GM10266 (cell line): ENCODE results near the gene CPB2.

Experiments
- DNase-seq: peaks from one replicate; pipeline ENCODE4 v3.0.0; 2012; ENCODE audit errors: extremely low spot score
- CTCF ChIP-seq: IDR thresholded peaks from 2 replicates; pipeline ENCODE4 v1.5.1; 2012; ENCODE audit warnings: mild to moderate bottlenecking, low read depth; ENCODE audit not compliant: control insufficient read depth, insufficient read depth; ENCODE audit errors: missing control alignments

The CPB2 gene

DNA sequence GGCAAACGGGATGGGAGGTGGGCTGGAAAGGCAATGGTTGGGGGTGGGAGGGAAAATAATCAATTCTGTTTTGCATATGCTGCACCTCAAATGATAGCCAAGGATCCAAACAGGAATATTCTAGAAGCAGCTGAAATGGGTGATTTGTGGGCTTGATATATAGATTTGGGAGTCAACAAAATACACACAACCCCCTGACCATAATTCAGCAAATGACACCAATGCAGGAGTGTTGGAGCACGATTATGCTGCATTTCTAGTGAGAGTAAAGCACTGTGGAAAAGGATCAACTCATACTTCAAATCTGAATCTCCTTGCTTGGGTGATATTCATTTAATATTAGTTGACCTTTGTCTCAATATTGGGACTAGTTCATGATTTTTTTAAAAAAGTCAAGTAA lies 41.1 kb upstream of the CPB2 start:
- no peak for TF ChIP-seq CTCF
- DNase-seq: no peak

GRCh38 chr13:46145135-46145534 lies 40.3 kb upstream of the CPB2 start:
- DNase-seq: no peak
- TF ChIP-seq CTCF: no peak

DNA sequence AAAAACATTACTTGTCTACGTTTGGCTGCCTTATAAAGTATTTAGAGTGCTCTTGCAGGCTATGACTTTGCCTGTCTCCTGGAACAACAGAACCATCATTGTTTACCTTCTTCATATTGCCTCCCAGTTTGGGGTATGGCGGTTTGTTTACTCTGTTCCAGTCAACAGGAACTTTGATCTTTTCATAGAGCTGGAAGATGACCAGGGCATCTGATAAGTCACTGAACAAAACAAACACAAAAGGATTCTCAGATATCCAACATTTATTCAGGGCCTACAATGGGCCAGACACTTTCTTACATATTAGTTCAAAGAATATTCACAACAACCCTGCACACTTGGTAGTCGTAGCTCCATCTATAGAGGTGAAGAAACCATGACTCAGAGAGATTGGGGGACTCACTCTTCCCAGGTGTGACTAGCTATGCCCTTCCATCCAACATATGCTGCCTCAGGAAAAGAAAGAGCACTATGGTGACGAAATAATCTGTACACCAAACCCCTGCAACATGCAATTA lies 38.4 kb upstream of the CPB2 start:
- DNase-seq: no peak
- no peak for TF ChIP-seq CTCF

GRCh38 chr13:46142776-46143175 lies 37.9 kb upstream of the CPB2 start:
- TF ChIP-seq CTCF: no peak
- DNase-seq: no peak

GRCh38 chr13:46140044-46140443 lies 35.2 kb upstream of the CPB2 start:
- TF ChIP-seq CTCF: no peak
- DNase-seq: no peak

DNA sequence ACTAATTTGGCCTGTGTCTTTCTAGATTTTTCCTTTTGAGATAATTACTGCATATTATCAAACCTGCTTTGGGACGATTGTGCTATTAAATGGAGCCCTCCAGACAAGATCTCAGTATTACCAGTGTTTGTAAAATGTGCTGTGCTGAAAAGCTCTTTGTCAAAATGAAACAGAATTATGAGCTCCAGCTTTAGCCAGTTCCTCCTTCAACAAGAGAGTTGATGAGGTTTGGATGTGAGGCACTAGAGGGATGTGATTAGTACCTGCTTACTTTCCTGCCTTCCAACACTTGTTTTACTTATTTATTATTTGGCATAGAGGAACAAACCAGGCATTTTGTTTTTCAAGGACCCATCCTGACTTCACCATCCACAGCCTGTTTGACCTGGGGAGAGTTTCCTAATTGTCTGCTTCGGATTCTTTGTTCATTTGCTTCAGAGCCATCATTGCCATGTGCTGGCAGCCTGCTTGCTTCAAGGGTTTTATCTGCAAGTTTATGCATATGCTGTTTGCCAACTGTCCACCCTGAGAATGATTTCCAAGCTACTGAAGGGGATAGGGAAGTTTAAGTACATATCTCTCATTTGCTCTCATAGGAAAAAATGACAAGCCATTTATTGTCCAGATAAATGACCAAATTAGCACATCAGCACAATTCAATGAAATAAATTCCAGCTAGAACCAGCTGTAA lies 32.9 kb upstream of the CPB2 start:
- no peak for TF ChIP-seq CTCF
- no peak for DNase-seq

- DNase-seq: no peak
- no peak for TF ChIP-seq CTCF
Measured at GRCh38 chr13:46136688-46137087, 31.9 kb upstream of the CPB2 start.
